Colonic mucosa (tissue), 4 donors: ENCODE results near the gene MCM10. TPM values are rescaled to one million over a fixed set of nuclear protein-coding genes. Genes with fewer than 3 reads are reported as not detected.
"Not testable (repeated sequence)": the region's sequence is repeated elsewhere in the genome, so short reads cannot be mapped to it uniquely, and the experiment has no call there.

ENCODE experiments used
- DNase-seq: peaks from one replicate; pipeline ENCODE4 v3.0.0-alpha.2; 2020
- H3K27ac ChIP-seq: fragments of 200-600 bp; one replicate; pipeline ENCODE4 v1.8.0; 2021
- H3K27me3 ChIP-seq: fragments of 200-600 bp; one replicate; pipeline ENCODE4 v1.8.0; 2021
- H3K36me3 ChIP-seq: fragments of 200-600 bp; one replicate; pipeline ENCODE4 v1.8.0; 2021
- H3K4me1 ChIP-seq: fragments of 200-600 bp; one replicate; pipeline ENCODE4 v1.8.0; 2021; ENCODE audit warnings: mild to moderate bottlenecking
- H3K4me3 ChIP-seq: fragments of 200-600 bp; one replicate; pipeline ENCODE4 v1.8.0; 2021
- H3K9ac ChIP-seq, 2 donors: one replicate each; pipeline ENCODE4 v1.7.0; 2013; ENCODE audit warnings: control low read depth in 2 of 2, low read depth in 2 of 2, low read length in 2 of 2
- H3K9me3 ChIP-seq: fragments of 200-600 bp; one replicate; pipeline ENCODE4 v1.8.0; 2021
- CTCF ChIP-seq: fragments of 200-600 bp; IDR thresholded peaks from one replicate; pipeline ENCODE4 v1.8.0; 2022; ENCODE audit warnings: antibody characterized with exemption, mild to moderate bottlenecking
- intact Hi-C: fragments of 100-400 bp; cut with DNase I; formaldehyde crosslinking; loops from one replicate; pipeline ENCODE4 v1.14.1; 2022
- total RNA-seq, 2 donors: library from RNA; stranded (reverse); fragmentation: NEBNext Ultra II Directional in 1 of 2; extraction: Animal tissue kit (Norgen Biotek cat#: 25700) in 1 of 2; gene quantifications; one replicate each; pipeline ENCODE4 v1.2.1, GENCODE V29; 2021
- donor health status: healthy.
- donor health status: DM: no; HTN: no; CAD: no.
- donor health status: DM: no; HTN: no; CAD: no.

The MCM10 gene
- total RNA-seq, 2 donors from 2014 or later, result 2.4 to 21.0 TPM

- TF ChIP-seq CTCF, result no peak
- Histone ChIP-seq H3K4me3 (no peak overlapping the region), H3K27me3 (no peaks in the 10 kb centered on the region), H3K9ac (no peak overlapping the region), H3K36me3 (no peaks in the 10 kb centered on the region), H3K27ac (no peak overlapping the region), H3K9me3 (no peaks in the 10 kb centered on the region), H3K4me1 (no peaks in the 10 kb centered on the region)
- DNase-seq, result no peak
- intact Hi-C loops, result no loop called here
Measured at GRCh38 chr10:13233358-13233757, 72.0 kb downstream of the MCM10 start.

GRCh38 chr10:13234172-13234571 is 72.8 kb downstream of the MCM10 start, which contains the start of gene UCMA:
TSS of gene UCMA (minus strand) at chr10:13234374. CDS start at chr10:13234258, 116 bp downstream.
- no peak for TF ChIP-seq CTCF
- Histone ChIP-seq H3K36me3 (no peaks in the 10 kb centered on the region), H3K27ac (no peak within 1 kb of the TSS), H3K4me1 (no peaks in the 10 kb centered on the region), H3K9me3 (no peaks in the 10 kb centered on the region), H3K9ac (no peak within 1 kb of the TSS), H3K4me3 (no peak within 1 kb of the TSS), H3K27me3 (no peaks in the 10 kb centered on the region)
- DNase-seq, result no peak
- intact Hi-C loops, result no loop called here

GRCh38 chr10:13234736-13235135 is 73.4 kb downstream of the MCM10 start:
- DNase-seq, result not testable (repeated sequence)

GRCh38 chr10:13236638-13237037 is 75.3 kb downstream of the MCM10 start:
- Histone ChIP-seq H3K27ac (no peak overlapping the region), H3K9me3 (no peaks in the 10 kb centered on the region), H3K4me3 (no peak overlapping the region), H3K27me3 (no peaks in the 10 kb centered on the region), H3K36me3 (no peaks in the 10 kb centered on the region), H3K9ac (no peak overlapping the region), H3K4me1 (no peaks in the 10 kb centered on the region)
- no peak for DNase-seq
- intact Hi-C loops, result no loop called here
- no peak for TF ChIP-seq CTCF

More at GRCh38 chr10:13234736-13235135, 73.4 kb downstream of the MCM10 start:
- H3K27me3 ChIP-seq, H3K4me3 ChIP-seq, H3K9me3 ChIP-seq, H3K9ac ChIP-seq, H3K36me3 ChIP-seq, intact Hi-C loops, H3K4me1 ChIP-seq, H3K27ac ChIP-seq: not testable (repeated sequence)

GRCh38 chr10:13238271-13239077 is 77.1 kb downstream of the MCM10 start:
- H3K27ac ChIP-seq, result no peak overlapping the region
- TF ChIP-seq CTCF, result no peak
- no peak overlapping the region for H3K9ac ChIP-seq
- H3K4me1 ChIP-seq, result no peaks in the 10 kb centered on the region
- no peak overlapping the region for H3K4me3 ChIP-seq
- no peaks in the 10 kb centered on the region for H3K36me3 ChIP-seq
- no peak for DNase-seq
- H3K27me3 ChIP-seq, result no peaks in the 10 kb centered on the region
- intact Hi-C loops, result no loop called here
- no peaks in the 10 kb centered on the region for H3K9me3 ChIP-seq

GRCh38 chr10:13239923-13240322 is 78.6 kb downstream of the MCM10 start:
- no peaks in the 10 kb centered on the region for H3K9me3 ChIP-seq
- no peak for DNase-seq
- no peaks in the 10 kb centered on the region for H3K36me3 ChIP-seq
- no peak overlapping the region for H3K4me3 ChIP-seq
- H3K27me3 ChIP-seq, result no peaks in the 10 kb centered on the region
- intact Hi-C loops, result no loop called here
- H3K27ac ChIP-seq, result no peak overlapping the region
- no peak overlapping the region for H3K9ac ChIP-seq
- TF ChIP-seq CTCF, result no peak
- H3K4me1 ChIP-seq, result no peaks in the 10 kb centered on the region
